ENCODE data around the gene SST. TPM values are rescaled to one million over a fixed set of nuclear protein-coding genes. Genes with fewer than 3 reads are reported as not detected.

SST gene
- total and polyA plus RNA-seq, 2 of the 13 experiments (the other 11 are each of a cell fraction or from before 2014, with no cell fraction given) = not detected

- TF ChIP-seq ZNF841 (CRISPR knock-in tag; IDR thresholded peaks at IDR 0.05; ENCODE audit: borderline replicate concordance) = no peak
- TF ChIP-seq GRHL1 (CRISPR knock-in tag; conservative IDR thresholded peaks at IDR 0.05) = no peak
- peak; percentile 73; the same call in 1 of the 2 replicates for TF ChIP-seq HOXA9 (CRISPR knock-in tag; IDR thresholded peaks at IDR 0.05; ENCODE audit: borderline replicate concordance)
- TF ChIP-seq RERE (CRISPR knock-in tag; IDR thresholded peaks at IDR 0.05; ENCODE audit: low read depth) = 0 out of 2 replicates have a peak, but pooled peaks have one; percentile 38
- TF ChIP-seq TEAD2 (CRISPR knock-in tag; IDR thresholded peaks at IDR 0.05) = peak; percentile 98
- no peak for TF ChIP-seq U2AF1 (optimal IDR thresholded peaks at IDR 0.05; ENCODE audit: low read depth, low read length)
- 0 out of 2 replicates have a peak, but pooled peaks have one; percentile 42 for TF ChIP-seq THAP8 (CRISPR knock-in tag; IDR thresholded peaks at IDR 0.05; ENCODE audit: borderline replicate concordance)
- peak; percentile 94 for TF ChIP-seq SALL2 (CRISPR knock-in tag; IDR thresholded peaks at IDR 0.05)
- 0 out of 2 replicates have a peak, but pooled peaks have one; percentile 30 for TF ChIP-seq ZNF646 (CRISPR knock-in tag; IDR thresholded peaks at IDR 0.05)
- TF ChIP-seq SMAD3 (CRISPR knock-in tag; IDR thresholded peaks at IDR 0.05) = peak; percentile 100
- TF ChIP-seq NCOA2 (CRISPR knock-in tag; IDR thresholded peaks at IDR 0.05) = peak; percentile 86
Measured at GRCh38 chr3:187669675-187670504, at the start of gene SST (continued).

All from HepG2 (cell line).